ENCODE results near the gene NINL.

GRCh38 chr20:25629816-25630499, 44.6 kb upstream of the NINL start:
- TF ChIP-seq CTCF (IDR thresholded peaks at IDR 0.05; ENCODE audit: low read length) (no peak), EZH2 (IDR thresholded peaks at IDR 0.05; ENCODE audit: borderline replicate concordance, low read length) (no peak)

Measured in OCI-LY1 (cell line).